HepG2 (cell line): ENCODE results near the gene FASTK. TPM values are rescaled to one million over a fixed set of nuclear protein-coding genes. Genes with fewer than 3 reads are reported as not detected.

ENCODE experiments used
- ATAC-seq: fragments of 200-7000 bp; cut with Tn5 transposase; 3 replicates; pipeline ENCODE4 v1.9.1; 2020; ENCODE audit warnings: mild to moderate bottlenecking, moderate library complexity
- BruUV-seq: library from RNA; stranded (reverse); fragments of 400-500 nt; replicated peaks from 2 replicates; lab custom pipeline; 2021; lab: Mats Ljungman, UMichigan
- CTCF ChIA-PET: fragments of 300-600 bp; formaldehyde crosslinking; extraction: SDS; loops from one replicate; lab custom pipeline; 2021; ENCODE audit warnings: low total read pairs, inconsistent platforms, low intra/inter-chr PET ratio; lab: Yijun Ruan, JAX
- POLR2A ChIA-PET: fragments of 350-600 bp; sonication (Branson Sonifier 250); formaldehyde crosslinking; loops from one replicate; lab custom pipeline; 2020; ENCODE audit warnings: antibody characterized with exemption, inconsistent platforms; lab: Yijun Ruan, JAX
- DNase-seq: peaks from one replicate; pipeline ENCODE4 v3.0.0-alpha.2; 2015; ENCODE audit warnings: low spot score
- FAIRE-seq: peaks from 3 replicates; lab custom pipeline; 2011; peaks lifted over from hg19 to GRCh38; lab: Jason Lieb, UNC
- H2AFZ ChIP-seq: one replicate; pipeline ENCODE4 v1.6.1; 2011; ENCODE audit warnings: low read length, inconsistent platforms
- H3K27ac ChIP-seq: fragments of 300-600 bp; 3 replicates; pipeline ENCODE4 v1.8.0; 2011; ENCODE audit warnings: mixed run types, mild to moderate bottlenecking, mixed read lengths, low read length, inconsistent platforms; ENCODE audit not compliant: insufficient read depth; ENCODE audit errors: extremely low read length
- H3K27me3 ChIP-seq, 2 experiments: fragments of 200-600 bp in 1 of 2; 2 replicates in 1 of 2; 3 replicates in 1 of 2; pipeline versions ENCODE4 v1.6.0 to v1.8.0; 2011; ENCODE audit warnings: low read length in 2 of 2, mild to moderate bottlenecking in 2 of 2, moderate library complexity in 2 of 2, inconsistent platforms in 1 of 2; ENCODE audit not compliant: insufficient read depth in 2 of 2, control insufficient read depth in 1 of 2
- H3K36me3 ChIP-seq, 2 experiments: fragments of 200-600 bp in 1 of 2; replicated peaks in 1 of 2; 2 replicates in 1 of 2; 3 replicates in 1 of 2; pipeline versions ENCODE4 v1.5.1 to v1.8.0; 2011; ENCODE audit warnings: low read length in 2 of 2, inconsistent platforms in 1 of 2; ENCODE audit not compliant: insufficient read depth in 2 of 2, control insufficient read depth in 1 of 2
- H3K4me1 ChIP-seq: 2 replicates; pipeline ENCODE4 v1.5.1; 2012; ENCODE audit warnings: low read length, inconsistent platforms; ENCODE audit not compliant: insufficient read depth
- H3K4me2 ChIP-seq: 2 replicates; pipeline ENCODE4 v1.6.0; 2011; ENCODE audit warnings: low read depth, low read length, inconsistent platforms
- H3K4me3 ChIP-seq, 3 experiments: fragments of 200-600 bp in 1 of 3; sonication (generic), shearing (Covaris generic) in 1 of 3; replicated peaks in 1 of 3; 2 replicates each; pipeline ENCODE4 v1.5.1; 2011 to 2016; ENCODE audit warnings: low read length in 3 of 3, inconsistent platforms in 2 of 3, low read depth in 2 of 3, mild to moderate bottlenecking in 2 of 3, control low read depth in 1 of 3, mixed read lengths in 1 of 3; ENCODE audit not compliant: insufficient read depth in 1 of 3
- H3K79me2 ChIP-seq: one replicate; pipeline ENCODE4 v1.6.1; 2011; ENCODE audit warnings: low read length, inconsistent platforms; ENCODE audit not compliant: insufficient read depth
- H3K9ac ChIP-seq: 2 replicates; pipeline ENCODE4 v1.6.0; 2011; ENCODE audit warnings: mild to moderate bottlenecking, low read depth, low read length, inconsistent platforms; ENCODE audit not compliant: insufficient read depth
- H3K9me3 ChIP-seq: 2 replicates; pipeline ENCODE4 v1.5.1; 2012; ENCODE audit warnings: mild to moderate bottlenecking, low read length
- H4K20me1 ChIP-seq: 2 replicates; pipeline ENCODE4 v1.6.0; 2011; ENCODE audit warnings: inconsistent platforms, mild to moderate bottlenecking, low read length, moderate library complexity; ENCODE audit not compliant: insufficient read depth
- ATAD3A ChIP-seq: sonication (generic); formaldehyde crosslinking; IDR thresholded peaks from 2 replicates; pipeline ENCODE4 v1.4.0; 2020; ENCODE audit warnings: missing genetic modification reagents
- BORCS8-MEF2B ChIP-seq: sonication (generic); formaldehyde crosslinking; IDR thresholded peaks from 2 replicates; pipeline ENCODE4 v1.8.0; 2022; ENCODE audit warnings: mild to moderate bottlenecking, missing genetic modification reagents
- CREB1 ChIP-seq, 2 experiments: fragments of 450-650 bp in 1 of 2; IDR thresholded peaks; 2 replicates each; pipeline ENCODE4 v1.6.1; 2016 to 2017; ENCODE audit warnings: control low read depth in 1 of 2, mild to moderate bottlenecking in 1 of 2, missing compliant biosample characterization in 1 of 2, missing genetic modification characterization in 1 of 2
- GABPA ChIP-seq, 2 experiments: IDR thresholded peaks; 2 replicates each; pipeline ENCODE4 v1.6.1; 2011 to 2016; ENCODE audit warnings: low read depth in 2 of 2, low read length in 1 of 2, missing biosample characterization in 1 of 2, missing genetic modification characterization in 1 of 2
- KMT2A ChIP-seq: sonication (generic); formaldehyde crosslinking; IDR thresholded peaks from 2 replicates; pipeline ENCODE4 v1.4.0; 2020; ENCODE audit warnings: missing genetic modification reagents
- NR0B2 ChIP-seq: sonication (generic); formaldehyde crosslinking; IDR thresholded peaks from 2 replicates; pipeline ENCODE4 v1.4.0; 2020; ENCODE audit warnings: mild to moderate bottlenecking, missing genetic modification reagents
- SIX4 ChIP-seq: sonication (generic); formaldehyde crosslinking; IDR thresholded peaks from 2 replicates; pipeline ENCODE4 v1.4.0; 2020; ENCODE audit warnings: missing genetic modification reagents
- TBX2 ChIP-seq: sonication (generic); formaldehyde crosslinking; IDR thresholded peaks from 2 replicates; pipeline ENCODE4 v1.5.0; 2020; ENCODE audit warnings: missing genetic modification reagents, mild to moderate bottlenecking, borderline replicate concordance
- TRIM24 ChIP-seq: sonication (generic); formaldehyde crosslinking; IDR thresholded peaks from 2 replicates; pipeline ENCODE4 v1.8.0; 2022; ENCODE audit warnings: mild to moderate bottlenecking, missing genetic modification reagents
- UBTF ChIP-seq: sonication (generic); formaldehyde crosslinking; IDR thresholded peaks from 2 replicates; pipeline ENCODE4 v1.4.0; 2020; ENCODE audit warnings: mild to moderate bottlenecking, missing genetic modification reagents
- ZBTB34 ChIP-seq: sonication (generic); formaldehyde crosslinking; IDR thresholded peaks from 2 replicates; pipeline ENCODE4 v1.8.0; 2022; ENCODE audit warnings: mild to moderate bottlenecking, missing genetic modification reagents
- ZBTB42 ChIP-seq: sonication (generic); formaldehyde crosslinking; IDR thresholded peaks from 2 replicates; pipeline ENCODE4 v1.5.0; 2020; ENCODE audit warnings: mild to moderate bottlenecking, missing genetic modification reagents
- ZNF20 ChIP-seq: sonication (generic); formaldehyde crosslinking; IDR thresholded peaks from 2 replicates; pipeline ENCODE4 v1.4.0; 2020; ENCODE audit warnings: mild to moderate bottlenecking, moderate library complexity, missing genetic modification reagents
- ZNF235 ChIP-seq: sonication (generic); formaldehyde crosslinking; IDR thresholded peaks from 2 replicates; pipeline ENCODE4 v1.8.1; 2023; ENCODE audit warnings: mild to moderate bottlenecking, missing genetic modification reagents, borderline replicate concordance
- ZNF263 ChIP-seq: sonication (generic); formaldehyde crosslinking; IDR thresholded peaks from 2 replicates; pipeline ENCODE4 v1.4.0; 2020; ENCODE audit warnings: missing genetic modification reagents
- ZNF510 ChIP-seq: sonication (generic); formaldehyde crosslinking; IDR thresholded peaks from 2 replicates; pipeline ENCODE4 v1.4.0; 2020; ENCODE audit warnings: low read depth, mild to moderate bottlenecking, missing genetic modification reagents
- ZNF547 ChIP-seq: sonication (generic); formaldehyde crosslinking; IDR thresholded peaks from 2 replicates; pipeline ENCODE4 v1.5.1; 2020; ENCODE audit warnings: mild to moderate bottlenecking, missing genetic modification reagents
- ZNF713 ChIP-seq: sonication (generic); formaldehyde crosslinking; IDR thresholded peaks from 2 replicates; pipeline ENCODE4 v1.4.0; 2020; ENCODE audit warnings: mild to moderate bottlenecking, missing genetic modification reagents
- ZNF773 ChIP-seq: sonication (generic); formaldehyde crosslinking; IDR thresholded peaks from 2 replicates; pipeline ENCODE4 v1.4.0; 2020; ENCODE audit warnings: missing genetic modification reagents, borderline replicate concordance
- WGBS: methylation state at CpG from one replicate; pipeline ENCODE4 v1.1.6; 2017; ENCODE audit warnings: low lambda C conversion rate; 5-methylcytosine and 5-hydroxymethylcytosine counted together
- in situ Hi-C: cut with HindIII; loops from 2 replicates; pipeline ENCODE4 v1.10.0; 2017; ENCODE audit warnings: low pct_unique_long_range_greater_than_20kb; ENCODE audit not compliant: extremely low pct_ligation_motif_present
- intact Hi-C: fragments of 100-400 bp; cut with micrococcal nuclease; formaldehyde crosslinking; loops from one replicate; pipeline ENCODE4 v1.10.0; 2022; ENCODE audit not compliant: unreplicated experiment
- polyA plus RNA-seq, 8 experiments: library from polyadenylated mRNA; depleted of rRNA in 3 of 8; stranded (reverse) in 7 of 8; unstranded in 1 of 8; fragments of >200 nt; fragmentation: Illumina TruSeq in 4 of 8; extraction: Trizol in 4 of 8; gene quantifications; 2 replicates each; pipeline versions ENCODE4 v1.2.1 to v1.2.3, GENCODE V29; 2011 to 2016; ENCODE audit warnings: low read depth in 4 of 8, missing spikeins in 1 of 8, mixed read lengths in 1 of 8; ENCODE audit not compliant: insufficient read depth in 1 of 8
- total RNA-seq, 5 experiments: library from RNA; depleted of rRNA; stranded (reverse); fragments of >200 nt; fragmentation: Illumina TruSeq; extraction: Trizol; gene quantifications; 2 replicates each; pipeline ENCODE4 v1.2.3, GENCODE V29; 2016; ENCODE audit warnings: low read depth in 1 of 5
- TF ChIP-seq, protein P1 (sequence below): sonication (generic); formaldehyde crosslinking; IDR thresholded peaks from 2 replicates; pipeline ENCODE4 v1.8.1; 2023; ENCODE audit warnings: mild to moderate bottlenecking, moderate library complexity, missing genetic modification reagents

FASTK gene
- total and polyA plus RNA-seq, 2 of the 13 experiments (the other 11 are each of a cell fraction or from before 2014, with no cell fraction given), result 52.9 to 55.7 TPM

GRCh38 chr7:151122276-151122675 lies 41.7 kb upstream of the FASTK start:
- ChIA-PET CTCF (no interaction called here), POLR2A (no interaction called here)
- Histone ChIP-seq H3K4me2 (no peak overlapping the region), H3K27ac (no peak overlapping the region), H4K20me1 (peaks cover 6% of the 10 kb centered on the region; the same call in 1 of the 2 replicates), H3K36me3 (peaks cover 17 to 55% of the 10 kb centered on the region in 2 experiments; a peak in 4 of 5 replicates), H2AFZ (no peak overlapping the region), H3K4me3 (no peak overlapping the region), H3K9ac (no peak overlapping the region), H3K27me3 (no peaks in the 10 kb centered on the region), H3K79me2 (no peaks in the 10 kb centered on the region), H3K4me1 (no peaks in the 10 kb centered on the region), H3K9me3 (no peaks in the 10 kb centered on the region)
- FAIRE-seq (no peak), ATAC-seq (no peak), DNase-seq (no peak)
- BruUV-seq, result no TSS peak
- WGBS, result 95% methylated on average over 24 of the region's 24 CpGs
- intact Hi-C loops (no loop called here), in situ Hi-C loops (loop anchor here (10.0 kb wide), 1 partner anchor 183 kb away; no protein-coding TSS in a partner anchor)
- TF ChIP-seq ZNF263 (no peak), ZNF235 (CRISPR knock-in tag) (no peak), ZBTB34 (CRISPR knock-in tag) (no peak), KMT2A (CRISPR knock-in tag) (no peak), TRIM24 (CRISPR knock-in tag) (no peak), ZNF510 (CRISPR knock-in tag) (no peak), GABPA (IDR thresholded peaks at IDR 0.05; ENCODE audit: low read depth, low read length) (no peak), GABPA (CRISPR knock-in tag; IDR thresholded peaks at IDR 0.05; ENCODE audit: low read depth) (no peak), TBX2 (no peak), UBTF (no peak), ZNF713 (CRISPR knock-in tag) (no peak), NR0B2 (CRISPR knock-in tag) (no peak), ZNF547 (CRISPR knock-in tag) (no peak), SIX4 (CRISPR knock-in tag) (no peak), ZNF773 (CRISPR knock-in tag) (no peak), ZBTB42 (CRISPR knock-in tag) (no peak), BORCS8-MEF2B (CRISPR knock-in tag) (no peak), ATAD3A (CRISPR knock-in tag) (no peak), ZNF20 (CRISPR knock-in tag) (no peak), CREB1 (IDR thresholded peaks at IDR 0.05) (no peak), CREB1 (CRISPR knock-in tag; IDR thresholded peaks at IDR 0.05) (no peak)
- TF ChIP-seq, protein P1, sequence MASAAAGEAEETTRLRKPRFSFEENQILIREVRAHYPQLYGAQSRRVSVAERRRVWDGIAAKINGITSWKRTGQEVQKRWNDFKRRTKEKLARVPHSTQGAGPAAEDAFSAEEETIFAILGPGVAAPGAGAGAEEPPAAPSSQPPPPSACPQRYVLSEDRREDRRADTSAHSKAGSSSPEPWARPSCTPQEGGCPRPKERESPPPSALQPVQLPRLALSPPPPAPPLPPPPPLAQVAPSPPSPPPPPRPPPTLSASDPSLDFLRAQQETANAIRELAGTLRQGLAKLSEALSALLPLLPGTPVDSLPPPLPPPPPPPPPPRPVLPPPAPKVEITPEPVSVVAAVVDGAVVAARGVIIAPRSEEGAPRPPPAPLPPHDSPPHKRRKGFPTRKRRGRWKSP (CRISPR knock-in tag), result no peak
